Retinal pigment epithelial cell (primary cell): Measurements from ENCODE around the gene MTMR2.

Experiments
- DNase-seq: peaks from one replicate; pipeline ENCODE4 v3.0.0-alpha.2; 2010; ENCODE audit warnings: low read depth
- H3K4me3 ChIP-seq: 2 replicates; pipeline ENCODE4 v1.5.1; 2011; ENCODE audit warnings: mild to moderate bottlenecking, low read length, control low read depth, moderate library complexity
- TF ChIP-seq, protein P1 (sequence below): conservative IDR thresholded peaks from 2 replicates; pipeline ENCODE4 v1.5.1; 2011; ENCODE audit warnings: low read depth, low read length, control low read depth, inconsistent platforms

MTMR2 gene

DNA sequence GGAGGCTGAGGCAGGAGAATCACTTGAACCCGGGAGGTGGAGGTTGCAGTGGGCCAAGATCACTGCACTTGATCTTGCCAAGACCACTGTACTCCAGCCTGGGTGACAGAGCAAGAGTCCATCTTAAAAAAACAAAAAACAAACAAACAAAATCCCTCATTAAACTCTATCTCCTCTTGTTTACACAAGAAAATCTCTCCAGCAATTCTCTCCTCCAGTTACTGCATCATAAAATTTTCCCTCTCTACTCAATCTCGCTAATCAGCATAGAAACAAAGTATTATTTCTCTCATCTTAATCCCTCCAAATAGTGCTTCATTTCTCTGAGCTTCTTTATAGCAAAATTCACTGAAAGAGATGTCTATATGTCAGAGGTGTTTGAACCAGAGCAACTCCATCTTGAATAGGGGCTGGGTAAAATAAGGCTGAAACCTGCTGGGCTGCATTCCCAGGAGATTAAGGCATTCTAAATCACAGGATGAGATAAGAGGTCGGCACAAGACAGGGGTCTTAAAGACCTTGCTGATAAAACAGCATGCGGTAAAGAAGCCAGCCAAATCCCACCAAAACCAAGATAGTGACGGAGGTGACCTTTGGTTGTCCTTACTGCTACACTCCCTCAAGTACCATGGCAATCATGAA lies 19.8 kb downstream of the MTMR2 start:
- no peak for DNase-seq
- H3K4me3 ChIP-seq = no peak overlapping the region
- TF ChIP-seq, protein P1, sequence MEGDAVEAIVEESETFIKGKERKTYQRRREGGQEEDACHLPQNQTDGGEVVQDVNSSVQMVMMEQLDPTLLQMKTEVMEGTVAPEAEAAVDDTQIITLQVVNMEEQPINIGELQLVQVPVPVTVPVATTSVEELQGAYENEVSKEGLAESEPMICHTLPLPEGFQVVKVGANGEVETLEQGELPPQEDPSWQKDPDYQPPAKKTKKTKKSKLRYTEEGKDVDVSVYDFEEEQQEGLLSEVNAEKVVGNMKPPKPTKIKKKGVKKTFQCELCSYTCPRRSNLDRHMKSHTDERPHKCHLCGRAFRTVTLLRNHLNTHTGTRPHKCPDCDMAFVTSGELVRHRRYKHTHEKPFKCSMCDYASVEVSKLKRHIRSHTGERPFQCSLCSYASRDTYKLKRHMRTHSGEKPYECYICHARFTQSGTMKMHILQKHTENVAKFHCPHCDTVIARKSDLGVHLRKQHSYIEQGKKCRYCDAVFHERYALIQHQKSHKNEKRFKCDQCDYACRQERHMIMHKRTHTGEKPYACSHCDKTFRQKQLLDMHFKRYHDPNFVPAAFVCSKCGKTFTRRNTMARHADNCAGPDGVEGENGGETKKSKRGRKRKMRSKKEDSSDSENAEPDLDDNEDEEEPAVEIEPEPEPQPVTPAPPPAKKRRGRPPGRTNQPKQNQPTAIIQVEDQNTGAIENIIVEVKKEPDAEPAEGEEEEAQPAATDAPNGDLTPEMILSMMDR = no peak

DNA sequence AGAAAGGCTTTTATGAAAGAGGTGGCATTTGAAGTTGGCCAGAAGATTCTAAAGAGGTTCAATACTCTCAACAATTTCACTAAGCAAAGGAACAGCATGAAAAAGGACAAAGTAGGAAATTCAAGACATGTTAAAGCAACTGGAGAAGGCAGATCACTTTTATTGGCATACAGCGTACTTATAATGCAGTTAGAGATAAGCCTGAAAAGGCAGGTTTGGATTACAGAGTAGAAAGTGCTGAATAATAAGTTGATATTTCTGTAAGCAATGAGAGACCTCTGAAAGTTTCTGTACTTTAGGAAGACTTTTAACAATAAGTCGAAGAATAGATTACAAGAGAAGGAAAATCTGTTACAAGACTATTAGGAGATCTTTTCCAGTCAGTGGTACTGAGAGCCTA lies 25.1 kb downstream of the MTMR2 start:
- TF ChIP-seq, protein P1 = no peak
- no peak for DNase-seq
- H3K4me3 ChIP-seq = no peak overlapping the region

DNA sequence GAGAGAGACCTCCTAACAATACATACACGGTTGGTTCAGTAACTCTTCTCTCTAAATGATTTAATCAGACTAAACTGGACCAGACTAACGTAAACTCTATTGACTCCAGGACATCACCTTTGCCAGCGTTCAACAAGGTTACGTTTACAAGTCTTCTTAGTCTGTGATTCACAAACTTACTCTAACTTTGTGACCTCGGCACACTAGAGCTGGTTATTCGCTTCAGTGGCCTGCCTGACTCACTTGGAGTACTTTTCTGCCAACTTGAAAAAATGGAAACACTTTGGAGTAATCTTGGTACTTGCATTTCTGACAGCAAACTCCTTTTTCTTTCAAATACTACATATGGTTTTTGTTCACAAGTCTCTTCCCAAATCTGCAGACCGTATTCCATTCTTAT lies 26.2 kb downstream of the MTMR2 start:
- no peak for DNase-seq
- TF ChIP-seq, protein P1 = no peak

DNA sequence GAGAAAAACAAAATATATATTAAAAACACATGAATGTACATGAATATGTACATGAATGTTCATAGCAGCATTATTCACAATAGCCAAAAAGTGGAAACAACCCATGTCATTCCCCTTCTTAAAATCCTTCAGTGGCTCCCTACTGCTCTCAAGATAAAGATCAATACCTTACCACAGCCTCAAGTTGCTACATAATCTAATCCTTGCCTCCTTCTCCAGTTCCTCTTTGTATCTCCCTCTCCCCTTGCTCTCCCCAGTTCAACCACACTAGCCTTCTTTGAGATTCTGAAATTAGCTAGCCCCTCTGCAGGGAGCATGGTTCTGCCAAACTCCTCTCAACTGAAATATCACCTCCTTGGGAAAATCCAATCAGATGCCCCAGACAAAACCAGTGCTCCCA lies 28.1 kb downstream of the MTMR2 start:
- TF ChIP-seq, protein P1 = no peak
- H3K4me3 ChIP-seq = no peak overlapping the region
- DNase-seq = no peak

More for the DNA sequence above, 26.2 kb downstream of the MTMR2 start:
- H3K4me3 ChIP-seq = no peak overlapping the region

DNA sequence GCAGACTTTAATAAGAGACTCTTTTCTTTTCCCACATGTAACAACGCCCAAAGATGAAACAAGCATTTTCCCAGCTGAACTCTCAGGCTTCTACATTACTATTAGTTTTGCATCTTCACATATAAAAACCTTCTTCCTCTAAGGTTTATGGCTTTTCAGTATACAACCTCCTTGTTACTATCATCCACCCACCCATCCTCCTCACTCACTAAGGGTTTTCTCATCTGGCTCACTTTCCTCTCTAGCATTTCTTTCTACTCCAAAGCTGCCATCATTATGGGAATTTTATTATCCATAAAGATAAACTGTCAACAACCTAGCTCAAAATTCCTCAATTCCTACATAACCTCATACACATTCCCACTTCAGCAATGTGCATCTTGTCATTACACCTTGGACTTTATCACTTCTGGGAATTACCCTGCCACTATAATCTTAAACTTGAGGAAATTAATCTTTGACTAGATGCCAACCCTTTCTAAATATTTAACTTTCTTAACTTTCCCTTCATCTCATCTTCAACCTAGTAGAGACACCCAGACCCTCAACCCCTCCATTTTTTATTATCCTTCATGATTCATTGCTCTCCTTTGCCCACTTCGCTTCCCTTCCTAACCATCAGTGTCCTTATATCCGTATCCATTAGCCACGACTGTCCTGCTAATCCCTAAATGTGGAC lies 30.9 kb downstream of the MTMR2 start:
- no peak for DNase-seq
- TF ChIP-seq, protein P1 = no peak
- H3K4me3 ChIP-seq = no peak overlapping the region

DNA sequence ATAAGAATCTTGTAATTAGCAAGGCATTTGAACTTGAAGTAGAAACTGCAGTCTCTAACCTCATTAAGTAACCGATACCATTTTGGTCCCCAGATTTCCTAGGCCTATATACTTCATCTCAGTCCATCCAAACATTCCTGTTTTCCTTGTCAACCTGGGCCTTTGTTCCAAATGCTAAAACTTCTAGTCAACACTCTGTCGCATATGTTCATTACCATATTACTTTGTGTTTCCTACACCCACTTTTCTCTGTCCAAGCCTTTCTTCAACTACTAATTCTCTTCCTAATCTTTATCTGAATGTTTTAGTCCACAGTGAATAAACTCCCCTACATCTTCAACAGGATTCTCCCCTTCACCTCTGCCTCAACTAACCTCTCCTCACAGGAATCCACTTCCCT lies 31.4 kb downstream of the MTMR2 start:
- TF ChIP-seq, protein P1 = no peak
- DNase-seq = no peak
- H3K4me3 ChIP-seq = no peak overlapping the region
